HG03354 (cell line): ENCODE results near the gene ZNF341.
A peak's percentile ranks its signal among the peaks of the same experiment; 100 is the strongest.

Experiments used
- ATAC-seq: cut with Tn5 transposase; IDR thresholded peaks from one replicate; pipeline ENCODE4 v1.9.1; 2021; ENCODE audit warnings: mild to moderate bottlenecking; ENCODE audit not compliant: unreplicated experiment, poor library complexity, severe bottlenecking

Gene ZNF341

GRCh38 chr20:33701629-33702450 lies 30.0 kb upstream of the ZNF341 start:
- ATAC-seq, result no peak

- no peak for ATAC-seq
Observed at GRCh38 chr20:33702861-33703260, 28.9 kb upstream of the ZNF341 start.

- ATAC-seq, result no peak
Observed at GRCh38 chr20:33703498-33704137, 28.2 kb upstream of the ZNF341 start.

- no peak for ATAC-seq
Observed at GRCh38 chr20:33704197-33704924, 27.4 kb upstream of the ZNF341 start.

- no peak for ATAC-seq
Observed at GRCh38 chr20:33707668-33708067, 24.1 kb upstream of the ZNF341 start.

- ATAC-seq, result no peak
Observed at GRCh38 chr20:33709398-33709797, 22.4 kb upstream of the ZNF341 start.

- ATAC-seq, result no peak
Observed at GRCh38 chr20:33709905-33710541, 21.8 kb upstream of the ZNF341 start.

GRCh38 chr20:33710681-33711445 lies 20.9 kb upstream of the ZNF341 start:
- ATAC-seq, result no peak

- ATAC-seq, result no peak
Observed at GRCh38 chr20:33711446-33711738, 20.4 kb upstream of the ZNF341 start.

- no peak for ATAC-seq
Observed at GRCh38 chr20:33713865-33714367, 17.9 kb upstream of the ZNF341 start.

GRCh38 chr20:33716498-33716897 lies 15.3 kb upstream of the ZNF341 start:
- ATAC-seq, result no peak

GRCh38 chr20:33719277-33719988 lies 12.4 kb upstream of the ZNF341 start:
- ATAC-seq, result peak; percentile 3

- peak; percentile 95 for ATAC-seq
Observed at GRCh38 chr20:33719989-33720709, 11.6 kb upstream of the ZNF341 start, which contains the start of gene PXMP4. Gene PXMP4, minus strand, starts transcription at chr20:33720310. Its CDS starts 103 bp downstream, at chr20:33720207.

- ATAC-seq, result no peak
Observed at GRCh38 chr20:33721391-33722140, 10.2 kb upstream of the ZNF341 start.

GRCh38 chr20:33724439-33725094 lies 7.2 kb upstream of the ZNF341 start:
- no peak for ATAC-seq

GRCh38 chr20:33725607-33726264 lies 6.1 kb upstream of the ZNF341 start:
- ATAC-seq, result no peak

- ATAC-seq, result no peak
Observed at GRCh38 chr20:33727115-33727479, 4.7 kb upstream of the ZNF341 start.
